Measurements from ENCODE around the gene TRIO. TPM values are rescaled to one million over a fixed set of nuclear protein-coding genes. Genes with fewer than 3 reads are reported as not detected.

The TRIO gene
- total RNA-seq, 1 experiment from 2014 or later = 68.4 TPM

DNA sequence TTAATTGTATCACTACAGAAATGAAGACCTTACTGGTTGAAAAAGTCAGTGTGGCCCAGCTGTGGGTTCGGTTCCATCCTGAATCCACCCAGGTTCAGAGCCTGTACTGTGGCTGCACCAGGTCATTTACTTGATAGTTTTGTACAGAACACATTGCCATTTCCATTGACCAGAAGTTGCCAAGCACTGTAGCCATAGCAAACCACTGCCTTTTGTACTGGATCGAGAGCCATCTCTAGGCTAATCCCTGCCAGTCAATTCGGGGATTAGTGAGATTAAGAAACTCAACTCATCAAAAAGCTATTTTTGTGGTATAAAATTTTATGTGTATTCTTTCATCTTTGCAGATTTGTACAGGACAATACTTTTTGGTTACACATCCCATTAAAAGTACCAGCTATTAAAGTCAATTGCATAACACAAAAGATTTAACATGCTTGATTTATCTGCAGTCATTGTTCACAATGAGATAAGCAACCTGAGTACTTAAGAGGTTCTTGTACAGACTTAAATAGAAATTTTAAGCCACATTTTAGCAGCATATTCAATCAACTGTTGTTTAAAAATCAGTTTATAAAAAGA lies 329.9 kb downstream of the TRIO start:
- Histone ChIP-seq H3K4me3 (replicated peaks in 1 of 2; ENCODE audit: low read depth in 1 of 2, low read length in 2 of 2) (no peak overlapping the region), H2AFZ (ENCODE audit: low read depth, low read length, poor library complexity, severe bottlenecking) (no peak overlapping the region), H3K9me2 (ENCODE audit: insufficient read depth) (no peaks in the 10 kb centered on the region), H3K27ac (ENCODE audit: low read depth, low read length) (no peak overlapping the region), H3K27me3 (ENCODE audit: insufficient read depth, low read length) (no peaks in the 10 kb centered on the region), H3K4me2 (ENCODE audit: low read length) (no peak overlapping the region), H3K9me3 (ENCODE audit: control insufficient read depth in 1 of 2, insufficient read depth in 1 of 2, low read depth in 1 of 2, low read length in 2 of 2) (no peaks in the 10 kb centered on the region), H3K79me2 (ENCODE audit: insufficient read depth, low read length) (no peaks in the 10 kb centered on the region), H3K36me3 (ENCODE audit: control insufficient read depth in 1 of 2, insufficient read depth in 2 of 2, low read length in 2 of 2) (peaks cover 4 to 30% of the 10 kb centered on the region in 2 experiments; a peak in 3 of 4 replicates), H4K20me1 (ENCODE audit: insufficient read depth) (no peaks in the 10 kb centered on the region), H3K4me1 (ENCODE audit: control insufficient read depth in 1 of 2, insufficient read depth in 2 of 2, low read length in 2 of 2) (no peaks in the 10 kb centered on the region), H3K9ac (ENCODE audit: low read length) (no peak overlapping the region)
- DNase-seq (ENCODE audit: low read depth, low spot score) (no peak), ATAC-seq (no peak)
- ChIA-PET RAD21 (ENCODE audit: low non-redundant PET in 1 of 2, low total read pairs in 2 of 2, uncharacterized antibody in 2 of 2, unreplicated experiment in 2 of 2) (no interaction called here), CTCF (no interaction called here), POLR2A (no interaction called here)
- BruUV-seq (replicated peaks) = no TSS peak
- intact Hi-C loops (cut with micrococcal nuclease) = no loop called here
- no peak for TF ChIP-seq CEBPB (IDR thresholded peaks at IDR 0.05; ENCODE audit: low read depth)
- TF ChIP-seq, protein P1, sequence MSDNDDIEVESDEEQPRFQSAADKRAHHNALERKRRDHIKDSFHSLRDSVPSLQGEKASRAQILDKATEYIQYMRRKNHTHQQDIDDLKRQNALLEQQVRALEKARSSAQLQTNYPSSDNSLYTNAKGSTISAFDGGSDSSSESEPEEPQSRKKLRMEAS (IDR thresholded peaks at IDR 0.05) = no peak

DNA sequence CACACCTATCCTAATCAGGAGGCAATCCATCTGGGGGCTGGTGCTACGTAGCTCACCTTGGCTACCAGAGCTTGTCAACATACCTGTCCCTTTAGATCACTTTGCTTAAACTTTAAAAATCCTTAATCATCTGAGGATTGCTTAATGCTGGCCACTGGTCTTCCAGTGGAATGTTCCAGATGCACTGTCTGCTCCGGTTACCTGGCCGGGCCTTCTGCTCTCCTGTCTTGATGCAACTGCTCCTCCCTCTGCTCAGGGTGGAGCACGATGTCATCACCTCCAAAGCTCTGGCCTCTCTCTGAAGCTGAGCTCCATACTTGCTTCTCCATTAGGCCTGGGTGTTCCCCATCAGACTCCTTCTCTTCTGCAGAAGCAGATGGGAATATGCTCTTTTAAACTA lies 331.9 kb downstream of the TRIO start:
- Histone ChIP-seq H3K4me2 (ENCODE audit: low read length) (no peak overlapping the region), H3K79me2 (ENCODE audit: insufficient read depth, low read length) (no peaks in the 10 kb centered on the region), H3K27me3 (ENCODE audit: insufficient read depth, low read length) (no peaks in the 10 kb centered on the region), H3K27ac (ENCODE audit: low read depth, low read length) (no peak overlapping the region), H3K9ac (ENCODE audit: low read length) (no peak overlapping the region), H3K9me3 (ENCODE audit: control insufficient read depth in 1 of 2, insufficient read depth in 1 of 2, low read depth in 1 of 2, low read length in 2 of 2) (no peaks in the 10 kb centered on the region), H3K9me2 (ENCODE audit: insufficient read depth) (no peaks in the 10 kb centered on the region), H2AFZ (ENCODE audit: low read depth, low read length, poor library complexity, severe bottlenecking) (no peak overlapping the region), H3K4me3 (replicated peaks in 1 of 2; ENCODE audit: low read depth in 1 of 2, low read length in 2 of 2) (no peak overlapping the region), H3K4me1 (ENCODE audit: control insufficient read depth in 1 of 2, insufficient read depth in 2 of 2, low read length in 2 of 2) (no peaks in the 10 kb centered on the region), H4K20me1 (ENCODE audit: insufficient read depth) (no peaks in the 10 kb centered on the region), H3K36me3 (ENCODE audit: control insufficient read depth in 1 of 2, insufficient read depth in 2 of 2, low read length in 2 of 2) (peaks cover 4 to 30% of the 10 kb centered on the region in 2 experiments; a peak in 3 of 4 replicates)
- CTCF ChIA-PET = no interaction called here
- DNase-seq (ENCODE audit: low read depth, low spot score) (no peak), ATAC-seq (no peak)
- POLR2A ChIA-PET = no interaction called here
- BruUV-seq (replicated peaks) = no TSS peak
- intact Hi-C loops (cut with micrococcal nuclease) = no loop called here
- TF ChIP-seq ELF1 (IDR thresholded peaks at IDR 0.05; ENCODE audit: borderline replicate concordance, low read depth) (no peak), EZH2phosphoT487 (IDR thresholded peaks at IDR 0.05; ENCODE audit: borderline replicate concordance) (no peak)
- TF ChIP-seq, protein P2, sequence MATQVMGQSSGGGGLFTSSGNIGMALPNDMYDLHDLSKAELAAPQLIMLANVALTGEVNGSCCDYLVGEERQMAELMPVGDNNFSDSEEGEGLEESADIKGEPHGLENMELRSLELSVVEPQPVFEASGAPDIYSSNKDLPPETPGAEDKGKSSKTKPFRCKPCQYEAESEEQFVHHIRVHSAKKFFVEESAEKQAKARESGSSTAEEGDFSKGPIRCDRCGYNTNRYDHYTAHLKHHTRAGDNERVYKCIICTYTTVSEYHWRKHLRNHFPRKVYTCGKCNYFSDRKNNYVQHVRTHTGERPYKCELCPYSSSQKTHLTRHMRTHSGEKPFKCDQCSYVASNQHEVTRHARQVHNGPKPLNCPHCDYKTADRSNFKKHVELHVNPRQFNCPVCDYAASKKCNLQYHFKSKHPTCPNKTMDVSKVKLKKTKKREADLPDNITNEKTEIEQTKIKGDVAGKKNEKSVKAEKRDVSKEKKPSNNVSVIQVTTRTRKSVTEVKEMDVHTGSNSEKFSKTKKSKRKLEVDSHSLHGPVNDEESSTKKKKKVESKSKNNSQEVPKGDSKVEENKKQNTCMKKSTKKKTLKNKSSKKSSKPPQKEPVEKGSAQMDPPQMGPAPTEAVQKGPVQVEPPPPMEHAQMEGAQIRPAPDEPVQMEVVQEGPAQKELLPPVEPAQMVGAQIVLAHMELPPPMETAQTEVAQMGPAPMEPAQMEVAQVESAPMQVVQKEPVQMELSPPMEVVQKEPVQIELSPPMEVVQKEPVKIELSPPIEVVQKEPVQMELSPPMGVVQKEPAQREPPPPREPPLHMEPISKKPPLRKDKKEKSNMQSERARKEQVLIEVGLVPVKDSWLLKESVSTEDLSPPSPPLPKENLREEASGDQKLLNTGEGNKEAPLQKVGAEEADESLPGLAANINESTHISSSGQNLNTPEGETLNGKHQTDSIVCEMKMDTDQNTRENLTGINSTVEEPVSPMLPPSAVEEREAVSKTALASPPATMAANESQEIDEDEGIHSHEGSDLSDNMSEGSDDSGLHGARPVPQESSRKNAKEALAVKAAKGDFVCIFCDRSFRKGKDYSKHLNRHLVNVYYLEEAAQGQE (IDR thresholded peaks at IDR 0.05; ENCODE audit: low read depth) = no peak
- RAD21 ChIA-PET (ENCODE audit: low non-redundant PET in 1 of 2, low total read pairs in 2 of 2, uncharacterized antibody in 2 of 2, unreplicated experiment in 2 of 2) = no interaction called here

Measured in HCT116 (cell line).